Retinal pigment epithelial cell (primary cell): ENCODE data around the gene PLEKHG2.

Experiments
- DNase-seq: peaks from one replicate; pipeline ENCODE4 v3.0.0-alpha.2; 2010; ENCODE audit warnings: low read depth
- H3K4me3 ChIP-seq: 2 replicates; pipeline ENCODE4 v1.5.1; 2011; ENCODE audit warnings: mild to moderate bottlenecking, low read length, control low read depth, moderate library complexity
- CTCF ChIP-seq: conservative IDR thresholded peaks from 2 replicates; pipeline ENCODE4 v1.5.1; 2011; ENCODE audit warnings: low read depth, low read length, control low read depth, inconsistent platforms

Gene PLEKHG2

DNA sequence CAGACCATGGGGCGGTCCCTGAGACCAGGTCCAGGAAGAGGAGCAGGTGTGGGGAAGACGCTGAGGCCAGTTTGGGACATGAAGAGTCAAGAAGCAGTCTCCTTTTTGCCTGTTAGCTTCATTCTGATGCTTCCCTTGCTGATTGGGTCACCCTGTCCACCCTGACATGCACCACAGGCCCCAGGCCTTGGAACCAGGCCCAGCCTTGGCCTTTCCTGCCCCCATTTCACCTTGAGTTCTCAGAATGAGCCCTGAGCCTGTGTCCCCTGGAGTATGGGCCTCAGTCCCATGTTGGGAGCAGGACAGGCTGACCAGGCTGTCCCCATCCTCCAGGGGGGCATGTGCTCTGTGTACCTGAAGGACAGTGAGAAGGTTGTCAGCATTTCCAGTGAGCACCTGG is 63.3 kb downstream of the PLEKHG2 start:
- no peak for DNase-seq
- H3K4me3 ChIP-seq = no peak overlapping the region
- no peak for TF ChIP-seq CTCF
